Dermis blood vessel endothelial cell (primary cell): ENCODE data around the gene CNTNAP3B. TPM values are rescaled to one million over a fixed set of nuclear protein-coding genes. Genes with fewer than 3 reads are reported as not detected.
A peak's percentile ranks its signal among the peaks of the same experiment; 100 is the strongest.
"Not testable (repeated sequence)": the region's sequence is repeated elsewhere in the genome, so short reads cannot be mapped to it uniquely, and the experiment has no call there.

ENCODE experiments used
- DNase-seq: peaks from one replicate; pipeline ENCODE4 v3.0.0; 2010
- total RNA-seq: library from RNA; depleted of rRNA; stranded (reverse); fragments of >200 nt; gene quantifications from 2 replicates; pipeline ENCODE4 v1.2.3, GENCODE V29; 2014

CNTNAP3B gene
- 87.2 and 232 TPM in 2 replicates for total RNA-seq

DNA sequence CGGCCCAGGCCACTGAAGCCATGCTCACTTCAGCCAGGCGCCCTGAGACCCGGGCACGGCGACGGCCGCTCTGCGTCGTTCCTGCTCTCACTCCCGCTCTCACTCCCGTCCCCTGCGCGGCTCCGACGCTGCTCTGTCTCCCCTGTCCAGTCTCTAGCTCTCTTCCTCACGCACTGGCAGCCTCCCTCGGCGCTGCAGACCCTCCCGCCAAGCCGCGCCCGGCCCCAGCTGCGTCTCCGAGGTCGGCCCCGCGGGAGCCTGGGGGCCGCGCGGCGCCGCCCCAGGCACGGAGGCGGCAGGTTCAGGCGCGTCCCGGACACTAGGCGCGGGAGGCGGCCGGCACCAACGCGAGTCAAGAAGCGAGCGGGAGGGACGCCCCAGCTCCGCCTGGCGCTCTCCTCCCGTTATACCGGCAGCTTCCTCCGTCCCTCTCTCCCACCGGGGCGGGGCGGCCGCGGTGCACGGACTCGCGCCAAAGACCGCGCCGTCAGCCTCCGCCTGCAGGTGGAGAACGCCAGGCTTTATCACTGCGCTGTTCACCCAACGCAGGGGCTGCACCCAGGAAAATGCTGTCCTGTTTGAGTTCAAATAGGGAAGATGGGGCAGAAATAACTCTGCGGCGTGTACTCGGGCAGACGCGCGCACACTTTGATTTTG is at the start of gene CNTNAP3B:
Gene CNTNAP3B, minus strand, starts transcription at position 354 of the 657 bp plus-strand sequence. Its CDS starts 332 bp downstream, at position 22.
- peak; percentile 33 for DNase-seq

- peak; percentile 65 for DNase-seq
These were observed 31.1 kb upstream of the CNTNAP3B start for GRCh38 chr9:42160299-42160698.

GRCh38 chr9:42127056-42127841 is 2.0 kb downstream of the CNTNAP3B start:
- peak; percentile 75 for DNase-seq

GRCh38 chr9:42121007-42121406 is 8.2 kb downstream of the CNTNAP3B start:
- peak; percentile 10 for DNase-seq

DNA sequence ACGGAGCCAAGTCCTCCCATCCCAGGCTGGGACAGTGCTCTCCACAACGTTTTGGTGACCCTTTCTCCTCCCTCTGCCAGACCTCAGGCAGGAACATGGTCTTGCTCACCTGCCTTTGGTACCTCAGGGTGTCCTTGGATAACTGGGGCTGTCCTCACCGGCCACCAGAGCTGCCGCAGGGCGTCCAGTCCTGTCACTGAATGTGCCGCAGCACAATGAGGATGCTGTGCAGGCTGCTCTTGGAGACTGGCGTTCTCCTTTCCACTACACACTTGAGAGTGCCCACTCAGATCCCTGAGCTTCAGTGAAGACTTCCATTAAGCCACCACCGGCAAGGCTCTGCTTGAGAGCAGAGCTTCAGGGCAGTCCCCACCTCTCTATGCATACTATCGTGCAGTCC is 33.3 kb downstream of the CNTNAP3B start:
- not testable (repeated sequence) for DNase-seq

- DNase-seq, result not testable (repeated sequence)
These were observed 44.7 kb downstream of the CNTNAP3B start for GRCh38 chr9:42084559-42084952.

DNA sequence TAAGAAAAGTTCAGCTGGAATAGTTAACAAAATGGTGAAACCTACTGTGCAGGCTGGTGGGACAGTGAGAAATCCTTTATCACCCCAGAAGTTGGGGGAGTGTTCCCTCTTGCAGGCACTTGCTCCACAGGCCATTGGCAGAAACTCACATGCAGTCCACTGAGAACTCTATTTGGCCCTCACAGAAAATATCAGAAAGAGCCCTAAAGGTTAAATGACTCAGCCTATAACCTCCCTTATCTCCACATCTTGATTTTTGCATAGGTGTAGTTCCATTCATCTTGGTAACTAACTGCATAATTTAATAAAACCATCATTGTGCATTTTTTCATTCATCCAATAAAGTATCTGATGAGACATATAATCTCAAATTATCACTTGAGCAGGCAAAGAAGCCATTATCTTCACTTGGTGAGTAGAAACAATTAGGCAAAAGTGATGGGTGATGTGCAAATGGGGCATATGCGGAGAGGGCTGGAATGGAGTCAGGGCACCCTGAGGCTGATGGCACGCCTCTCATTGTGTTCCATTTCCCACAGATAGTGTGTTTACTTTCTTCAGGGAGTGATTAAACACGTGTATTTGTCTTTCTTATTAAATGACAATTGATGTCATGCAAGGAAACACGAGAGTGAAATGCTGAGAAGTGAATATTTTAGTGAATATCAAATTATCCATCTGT is 45.2 kb downstream of the CNTNAP3B start:
- DNase-seq, result not testable (repeated sequence)

DNA sequence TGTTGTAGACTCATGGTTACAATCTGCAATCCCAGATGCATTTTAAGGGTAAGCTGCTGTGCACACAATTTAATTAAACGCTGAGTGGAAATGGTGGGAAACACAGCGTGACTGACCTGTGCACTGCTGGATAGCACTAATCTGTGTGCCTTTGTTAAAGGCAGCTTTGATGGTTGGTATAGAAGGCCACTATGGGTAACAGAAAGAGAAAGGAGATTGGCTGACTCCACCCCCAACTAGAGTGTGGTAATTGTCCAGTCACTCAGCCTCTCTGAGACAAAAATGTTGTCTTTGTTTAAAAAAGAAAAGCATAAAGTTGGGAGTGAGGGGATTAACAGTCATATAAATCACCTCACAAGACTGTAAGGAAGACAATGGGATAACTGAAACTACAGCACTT is 48.9 kb downstream of the CNTNAP3B start:
- DNase-seq, result peak; percentile 4

- DNase-seq, result not testable (repeated sequence)
These were observed 54.4 kb downstream of the CNTNAP3B start for GRCh38 chr9:42074868-42075267.

GRCh38 chr9:42071026-42071425 is 58.2 kb downstream of the CNTNAP3B start:
- DNase-seq, result not testable (repeated sequence)

GRCh38 chr9:42070035-42070799 is 59.0 kb downstream of the CNTNAP3B start:
- DNase-seq, result not testable (repeated sequence)

GRCh38 chr9:42053874-42054273 is 75.4 kb downstream of the CNTNAP3B start:
- DNase-seq, result not testable (repeated sequence)

DNA sequence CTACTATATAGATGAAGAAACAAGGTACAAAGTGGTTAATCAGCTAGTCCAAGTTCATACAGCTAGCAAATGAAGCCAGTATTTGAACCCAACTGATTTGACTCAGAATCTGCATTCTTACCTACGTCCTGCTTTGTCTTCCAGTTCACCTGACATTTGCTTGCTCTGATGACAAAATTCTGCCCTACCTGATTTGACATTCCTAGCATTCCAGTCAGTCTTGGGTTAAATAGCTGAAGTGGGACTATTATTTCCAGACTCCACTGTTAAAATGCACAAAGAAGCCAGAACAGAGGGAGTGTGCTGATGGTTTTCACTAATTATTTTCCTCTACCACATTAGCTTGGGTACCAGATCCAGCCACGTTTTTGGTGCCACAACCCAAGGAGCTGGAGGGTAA is 78.5 kb downstream of the CNTNAP3B start:
- DNase-seq, result not testable (repeated sequence)

DNA sequence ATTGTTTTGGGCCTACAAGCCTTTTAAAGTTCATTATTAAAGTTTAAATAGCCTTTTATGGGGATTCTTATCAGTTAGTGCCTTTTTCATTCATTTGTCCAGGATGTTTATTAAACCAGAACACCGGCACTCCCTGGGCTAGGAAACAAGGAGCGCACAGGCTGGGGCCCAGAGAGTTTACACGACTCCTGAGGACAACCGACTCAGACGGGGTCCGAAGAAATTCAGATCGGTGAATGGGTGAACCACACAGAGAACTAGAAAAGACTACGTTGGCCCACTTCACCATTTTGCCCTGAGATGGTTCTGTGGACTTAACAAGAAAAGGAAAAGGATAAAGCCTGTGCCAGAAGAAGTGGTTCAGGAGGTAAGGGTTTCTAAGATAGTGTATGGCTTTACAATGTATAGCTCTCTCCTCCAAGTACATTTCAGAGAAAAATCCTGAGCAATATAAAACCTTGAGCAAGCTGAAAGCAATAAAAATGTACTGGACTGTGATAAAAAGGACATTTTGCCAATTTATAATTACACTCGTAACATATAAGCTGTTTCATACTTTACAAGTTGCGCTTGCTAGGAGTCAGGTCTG is 84.7 kb downstream of the CNTNAP3B start:
- DNase-seq, result not testable (repeated sequence)

- not testable (repeated sequence) for DNase-seq
These were observed 95.7 kb downstream of the CNTNAP3B start for GRCh38 chr9:42033541-42033940.

DNA sequence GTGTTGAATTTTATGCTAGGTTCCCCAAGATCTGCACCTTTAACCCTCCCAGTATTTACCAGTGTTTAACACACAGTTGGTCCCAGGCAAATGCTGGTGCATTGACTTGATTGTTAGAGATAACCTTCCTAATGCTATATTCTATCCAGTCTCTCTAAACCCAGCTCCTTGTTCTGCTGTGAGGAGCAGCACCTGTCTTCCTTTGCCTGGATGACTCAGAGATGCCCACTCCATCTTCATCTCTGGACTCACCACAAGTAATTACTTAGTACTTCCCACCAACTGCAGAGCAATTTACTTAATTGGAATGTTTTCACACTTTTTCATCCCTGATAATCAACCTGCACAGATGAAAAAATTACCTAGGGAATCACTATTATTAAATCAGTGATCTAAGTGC is 108.6 kb downstream of the CNTNAP3B start:
- DNase-seq, result not testable (repeated sequence)

DNA sequence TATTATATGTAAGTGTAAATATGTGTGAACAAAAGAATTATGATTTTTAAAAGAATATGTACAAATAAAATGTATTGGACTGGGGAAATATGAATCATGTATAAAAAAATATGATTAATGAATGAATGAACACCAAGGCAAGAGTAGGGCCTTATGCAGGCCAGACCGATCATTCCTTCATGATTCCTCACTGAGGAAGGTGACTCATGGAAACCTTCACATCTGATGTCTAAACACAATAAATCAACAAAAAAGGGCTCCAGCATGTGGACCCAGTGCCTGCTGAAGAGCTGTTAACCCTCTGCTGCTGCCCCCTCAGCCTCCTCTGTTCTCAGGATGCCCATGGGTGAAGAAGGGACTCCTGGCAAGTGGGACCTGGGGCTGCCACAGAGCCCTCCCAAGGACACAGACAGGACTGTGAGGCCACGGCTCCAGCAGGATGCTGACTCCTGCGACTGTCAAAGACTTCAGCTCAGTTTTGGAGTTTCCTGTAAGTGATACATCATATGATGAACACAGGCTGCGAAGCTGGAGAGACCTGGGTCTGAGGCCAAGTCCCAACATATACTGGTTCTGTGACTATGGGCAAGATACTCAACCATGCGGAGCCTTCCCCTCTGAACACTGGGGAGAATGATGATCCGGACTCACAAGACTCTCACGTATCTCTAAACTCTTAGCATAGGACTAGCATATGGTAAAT is 110.9 kb downstream of the CNTNAP3B start:
- DNase-seq, result peak; percentile 49

GRCh38 chr9:42014317-42014716 is 114.9 kb downstream of the CNTNAP3B start:
- DNase-seq, result not testable (repeated sequence)

GRCh38 chr9:41991607-41992006 is 137.6 kb downstream of the CNTNAP3B start:
- not testable (repeated sequence) for DNase-seq

DNA sequence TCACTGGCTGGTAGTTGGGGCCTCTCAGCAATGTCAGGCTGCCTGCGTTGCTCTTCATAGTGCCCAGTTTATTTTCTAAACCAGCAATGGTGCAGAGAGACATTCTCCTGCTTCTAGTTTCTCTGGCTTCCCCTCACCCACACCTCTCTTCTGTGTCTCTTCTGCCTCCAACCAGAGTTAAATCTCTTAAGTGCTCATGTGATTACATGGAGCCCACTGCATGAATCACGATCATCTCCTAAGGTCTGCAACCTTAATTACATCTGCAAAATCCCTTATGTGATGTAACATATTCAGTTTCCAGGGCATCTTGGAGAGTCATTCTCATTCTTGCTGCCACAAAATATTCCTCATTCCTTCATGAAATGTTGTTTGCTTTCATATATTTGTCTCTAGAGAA is 149.0 kb downstream of the CNTNAP3B start:
- not testable (repeated sequence) for DNase-seq

DNA sequence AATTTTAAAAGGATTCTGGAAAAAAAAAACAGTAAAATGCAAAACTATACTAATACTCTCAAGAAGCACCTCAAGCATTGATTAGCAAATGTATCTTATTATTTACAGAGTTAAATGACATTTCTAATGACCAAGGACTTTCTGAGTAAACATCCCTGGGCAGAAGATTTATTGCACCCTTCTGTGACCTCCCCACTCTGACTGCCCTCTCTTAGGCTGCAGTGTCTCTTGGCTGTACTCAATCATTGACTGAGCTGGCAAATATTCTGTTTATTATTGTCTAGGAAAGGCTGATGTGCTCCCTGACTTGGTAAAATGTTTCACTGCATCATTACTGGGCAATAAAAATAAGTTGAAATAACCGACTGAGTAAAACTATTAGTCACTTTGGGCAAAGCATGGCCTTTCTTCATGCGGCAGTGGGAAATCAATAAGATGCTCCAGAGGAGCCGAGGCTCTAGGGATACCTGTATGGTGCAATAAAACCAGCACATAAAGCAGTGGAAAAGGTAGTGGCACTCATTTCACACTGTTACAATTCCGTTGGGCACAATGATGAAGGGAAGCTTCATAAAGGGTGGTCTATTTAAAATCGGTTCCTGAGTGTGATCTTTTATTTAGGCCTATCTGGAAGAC is 151.1 kb downstream of the CNTNAP3B start:
- not testable (repeated sequence) for DNase-seq
